H9 (cell line): ENCODE measurements around the gene LSS. TPM values are rescaled to one million over a fixed set of nuclear protein-coding genes. Genes with fewer than 3 reads are reported as not detected.

Experiments used
- DNase-seq: peaks from one replicate; pipeline ENCODE4 v3.0.0-alpha.2; 2017
- H2AFZ ChIP-seq: one replicate; pipeline ENCODE4 v1.6.1; 2013; ENCODE audit warnings: mild to moderate bottlenecking, low read length, control low read depth, moderate library complexity
- H2AK5ac ChIP-seq: 2 replicates; pipeline ENCODE4 v1.6.1; 2013; ENCODE audit warnings: low read length, control low read depth, mixed read lengths; ENCODE audit not compliant: insufficient read length
- H2BK120ac ChIP-seq: one replicate; pipeline ENCODE4 v1.6.1; 2013; ENCODE audit warnings: low read depth, mild to moderate bottlenecking, low read length, control low read depth, inconsistent platforms; ENCODE audit not compliant: poor library complexity, severe bottlenecking
- H2BK12ac ChIP-seq: 2 replicates; pipeline ENCODE4 v1.6.1; 2013; ENCODE audit warnings: low read length, control low read depth, mixed read lengths, low read depth; ENCODE audit not compliant: insufficient read length
- H2BK15ac ChIP-seq: 2 replicates; pipeline ENCODE4 v1.6.1; 2013; ENCODE audit warnings: low read depth, low read length, control low read depth
- H2BK20ac ChIP-seq: one replicate; pipeline ENCODE4 v1.6.1; 2013; ENCODE audit warnings: low read depth, mild to moderate bottlenecking, low read length, control low read depth, inconsistent platforms; ENCODE audit not compliant: poor library complexity, severe bottlenecking
- H2BK5ac ChIP-seq: 2 replicates; pipeline ENCODE4 v1.6.1; 2013; ENCODE audit warnings: low read length, control low read depth, mixed read lengths; ENCODE audit not compliant: insufficient read length
- H3K14ac ChIP-seq: 2 replicates; pipeline ENCODE4 v1.6.1; 2013; ENCODE audit warnings: low read length, control low read depth; ENCODE audit not compliant: insufficient read depth
- H3K18ac ChIP-seq: 2 replicates; pipeline ENCODE4 v1.6.1; 2013; ENCODE audit warnings: low read depth, mild to moderate bottlenecking, mixed read lengths, low read length, control low read depth; ENCODE audit not compliant: insufficient read length
- H3K23ac ChIP-seq: 2 replicates; pipeline ENCODE4 v1.6.1; 2013; ENCODE audit warnings: low read length, control low read depth, mixed read lengths, low read depth; ENCODE audit not compliant: insufficient read length
- H3K23me2 ChIP-seq: 2 replicates; pipeline ENCODE4 v1.6.1; 2013; ENCODE audit warnings: low read depth, mild to moderate bottlenecking, mixed read lengths, low read length, control low read depth; ENCODE audit not compliant: insufficient read length, poor library complexity, severe bottlenecking
- H3K27ac ChIP-seq: 2 replicates; pipeline ENCODE4 v1.5.1; 2013; ENCODE audit warnings: low read length, control low read depth, mixed read lengths, low read depth; ENCODE audit not compliant: insufficient read length
- H3K27me3 ChIP-seq: 2 replicates; pipeline ENCODE4 v1.6.1; 2013; ENCODE audit warnings: low read length, control low read depth, inconsistent platforms; ENCODE audit not compliant: insufficient read depth
- H3K4ac ChIP-seq: 2 replicates; pipeline ENCODE4 v1.6.1; 2013; ENCODE audit warnings: low read depth, mild to moderate bottlenecking, control low read depth, inconsistent platforms, low read length, moderate library complexity
- H3K4me1 ChIP-seq: 2 replicates; pipeline ENCODE4 v1.6.1; 2013; ENCODE audit warnings: low read length, control low read depth, inconsistent platforms; ENCODE audit not compliant: insufficient read depth
- H3K4me2 ChIP-seq: 2 replicates; pipeline ENCODE4 v1.6.1; 2013; ENCODE audit warnings: low read length, control low read depth, mixed read lengths; ENCODE audit not compliant: insufficient read length, insufficient read depth
- H3K56ac ChIP-seq: 2 replicates; pipeline ENCODE4 v1.6.1; 2013; ENCODE audit warnings: low read depth, mild to moderate bottlenecking, mixed read lengths, low read length, control low read depth; ENCODE audit not compliant: insufficient read length
- H3K79me1 ChIP-seq: 2 replicates; pipeline ENCODE4 v1.6.1; 2013; ENCODE audit warnings: low read depth, mild to moderate bottlenecking, moderate library complexity, low read length, control low read depth, inconsistent platforms; ENCODE audit not compliant: insufficient read depth, poor library complexity, severe bottlenecking
- H3K79me2 ChIP-seq: 2 replicates; pipeline ENCODE4 v1.6.1; 2013; ENCODE audit warnings: low read length, control low read depth, inconsistent platforms; ENCODE audit not compliant: insufficient read depth
- H3K9ac ChIP-seq: 2 replicates; pipeline ENCODE4 v1.6.1; 2013; ENCODE audit warnings: low read length, control low read depth, mixed read lengths; ENCODE audit not compliant: insufficient read length; ENCODE audit errors: extremely low read depth
- H3K9me3 ChIP-seq: one replicate; pipeline ENCODE4 v1.6.1; 2013; ENCODE audit warnings: low read depth, low read length, inconsistent platforms; ENCODE audit not compliant: control insufficient read depth
- H3T11ph ChIP-seq: one replicate; pipeline ENCODE4 v1.6.1; 2013; ENCODE audit warnings: mild to moderate bottlenecking, low read length, control low read depth, inconsistent platforms
- H4K20me1 ChIP-seq: one replicate; pipeline ENCODE4 v1.6.1; 2013; ENCODE audit not compliant: control insufficient read depth, insufficient read length, insufficient read depth
- H4K5ac ChIP-seq: 2 replicates; pipeline ENCODE4 v1.6.1; 2013; ENCODE audit warnings: low read depth, mild to moderate bottlenecking, mixed read lengths, low read length, control low read depth; ENCODE audit not compliant: insufficient read length
- H4K8ac ChIP-seq: replicated peaks from 2 replicates; pipeline ENCODE4 v1.6.1; 2013; ENCODE audit warnings: low read length, control low read depth, mixed read lengths, low read depth; ENCODE audit not compliant: insufficient read length
- H4K91ac ChIP-seq: 2 replicates; pipeline ENCODE4 v1.6.1; 2013; ENCODE audit warnings: low read depth, mild to moderate bottlenecking, moderate library complexity, mixed read lengths, low read length, control low read depth; ENCODE audit not compliant: insufficient read length
- H3K27ac Mint-ChIP-seq, 3 experiments: 2 replicates in 2 of 3; 3 replicates in 1 of 3; pipeline ENCODE4 v1.8.0; 2020 to 2021; ENCODE audit warnings: mixed read lengths in 3 of 3, mild to moderate bottlenecking in 1 of 3, moderate library complexity in 1 of 3
- H3K27me3 Mint-ChIP-seq: 2 replicates; pipeline ENCODE4 v1.8.0; 2021; ENCODE audit warnings: low read depth, mild to moderate bottlenecking, moderate library complexity, mixed read lengths
- H3K36me3 Mint-ChIP-seq, 3 experiments: 2 replicates in 2 of 3; 3 replicates in 1 of 3; pipeline ENCODE4 v1.8.0; 2020 to 2021; ENCODE audit warnings: low read depth in 3 of 3, mixed read lengths in 3 of 3; ENCODE audit not compliant: insufficient read depth in 1 of 3
- H3K4me1 Mint-ChIP-seq, 2 experiments: 2 replicates each; pipeline ENCODE4 v1.8.0; 2020; ENCODE audit warnings: mixed read lengths in 2 of 2
- H3K4me3 Mint-ChIP-seq, 2 experiments: 2 replicates in 1 of 2; 3 replicates in 1 of 2; pipeline ENCODE4 v1.8.0; 2020 to 2021; ENCODE audit warnings: mild to moderate bottlenecking in 2 of 2, mixed read lengths in 2 of 2, moderate library complexity in 1 of 2
- H3K9me3 Mint-ChIP-seq, 2 experiments: 2 replicates in 1 of 2; 3 replicates in 1 of 2; pipeline ENCODE4 v1.8.0; 2020; ENCODE audit warnings: mild to moderate bottlenecking in 2 of 2, mixed read lengths in 2 of 2, moderate library complexity in 1 of 2
- WGBS: extraction: QIAGEN DNeasy Blood & Tissue Kit; methylation state at CpG from one replicate; pipeline ENCODE4 v1.1.7; 2013; ENCODE audit warnings: missing lambda C conversion rate, low lambda C conversion rate, mixed read lengths; ENCODE audit not compliant: insufficient read length; ENCODE audit errors: extremely low coverage; 5-methylcytosine and 5-hydroxymethylcytosine counted together
- total RNA-seq: library from RNA; stranded (reverse); gene quantifications from 2 replicates; pipeline ENCODE4 v1.2.1, GENCODE V29; 2021
- TF ChIP-seq, protein P1 (sequence below): fragments of 200-600 bp; sonication (generic); conservative IDR thresholded peaks from 3 replicates; pipeline ENCODE4 v1.8.0; 2021; ENCODE audit warnings: antibody characterized with exemption, mild to moderate bottlenecking

LSS gene
- total RNA-seq, 1 experiment from 2014 or later: 69.2 TPM

DNA sequence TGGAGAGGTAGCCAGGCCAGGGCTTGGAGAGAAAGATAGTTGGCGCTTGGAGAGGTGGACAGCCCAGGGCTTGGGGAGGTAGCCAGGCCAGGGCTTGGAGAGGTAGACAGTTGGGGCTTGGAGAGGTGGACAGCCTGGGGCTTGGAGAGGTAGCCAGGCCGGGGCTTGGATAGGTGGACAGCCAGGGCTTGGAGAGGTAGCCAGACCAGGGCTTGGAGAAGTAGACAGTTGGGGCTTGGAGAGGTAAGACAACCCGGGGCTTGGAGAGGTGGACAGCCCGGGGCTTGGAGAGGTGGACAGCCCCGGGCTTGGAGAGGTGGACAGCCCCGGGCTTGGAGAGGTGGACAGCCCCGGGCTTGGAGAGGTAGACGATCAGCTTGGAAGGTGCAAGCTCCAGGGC lies 7.7 kb downstream of the LSS start:
- H3K4me3 Mint-ChIP-seq: no peak overlapping the region

More for the DNA sequence above, 7.7 kb downstream of the LSS start:
- Mint-ChIP-seq H3K9me3 (peaks cover 6% of the 10 kb centered on the region in 2 experiments), H3K36me3 (peaks cover 38 to 57% (median 43%) of the 10 kb centered on the region in 3 experiments), H3K27me3 (no peaks in the 10 kb centered on the region), H3K4me1 (no peaks in the 10 kb centered on the region), H3K27ac (peak overlapping the region in 1 of 3 experiments; percentile 76; a peak in 1 of 7 replicates)
- Histone ChIP-seq H3K14ac (no peak overlapping the region), H4K8ac (no peak overlapping the region), H2AFZ (no peak overlapping the region), H2BK120ac (no peak overlapping the region), H3K27ac (no peak overlapping the region), H2BK15ac (no peak overlapping the region), H3K18ac (no peak overlapping the region), H3T11ph (no peak overlapping the region), H2BK5ac (no peak overlapping the region), H2AK5ac (no peak overlapping the region), H4K20me1 (no peaks in the 10 kb centered on the region), H3K27me3 (no peaks in the 10 kb centered on the region), H4K91ac (no peak overlapping the region), H3K9ac (no peak overlapping the region), H3K79me2 (peaks cover 25% of the 10 kb centered on the region; the same call in 1 of the 2 replicates), H3K9me3 (no peaks in the 10 kb centered on the region), H4K5ac (no peak overlapping the region), H2BK20ac (no peak overlapping the region), H3K4me2 (no peak overlapping the region), H3K23ac (no peak overlapping the region), H3K79me1 (peaks cover 4% of the 10 kb centered on the region), H3K23me2 (no peaks in the 10 kb centered on the region), H3K4me1 (no peaks in the 10 kb centered on the region), H3K56ac (no peak overlapping the region), H2BK12ac (no peak overlapping the region), H3K4ac (no peak overlapping the region)
- TF ChIP-seq, protein P1, sequence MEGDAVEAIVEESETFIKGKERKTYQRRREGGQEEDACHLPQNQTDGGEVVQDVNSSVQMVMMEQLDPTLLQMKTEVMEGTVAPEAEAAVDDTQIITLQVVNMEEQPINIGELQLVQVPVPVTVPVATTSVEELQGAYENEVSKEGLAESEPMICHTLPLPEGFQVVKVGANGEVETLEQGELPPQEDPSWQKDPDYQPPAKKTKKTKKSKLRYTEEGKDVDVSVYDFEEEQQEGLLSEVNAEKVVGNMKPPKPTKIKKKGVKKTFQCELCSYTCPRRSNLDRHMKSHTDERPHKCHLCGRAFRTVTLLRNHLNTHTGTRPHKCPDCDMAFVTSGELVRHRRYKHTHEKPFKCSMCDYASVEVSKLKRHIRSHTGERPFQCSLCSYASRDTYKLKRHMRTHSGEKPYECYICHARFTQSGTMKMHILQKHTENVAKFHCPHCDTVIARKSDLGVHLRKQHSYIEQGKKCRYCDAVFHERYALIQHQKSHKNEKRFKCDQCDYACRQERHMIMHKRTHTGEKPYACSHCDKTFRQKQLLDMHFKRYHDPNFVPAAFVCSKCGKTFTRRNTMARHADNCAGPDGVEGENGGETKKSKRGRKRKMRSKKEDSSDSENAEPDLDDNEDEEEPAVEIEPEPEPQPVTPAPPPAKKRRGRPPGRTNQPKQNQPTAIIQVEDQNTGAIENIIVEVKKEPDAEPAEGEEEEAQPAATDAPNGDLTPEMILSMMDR: no peak
- no peak for DNase-seq
- no CpG with 5 or more reads among the region's 8 CpGs for WGBS
